Upper lobe of right lung (tissue), 1 donor: ENCODE measurements around the gene TNXB. TPM values are rescaled to one million over a fixed set of nuclear protein-coding genes. Genes with fewer than 3 reads are reported as not detected.

Experiments used
- ATAC-seq: fragments of 200-7000 bp; cut with Tn5 transposase; one replicate; pipeline ENCODE4 v1.9.1; 2020; ENCODE audit warnings: mild to moderate bottlenecking, moderate library complexity
- DNase-seq: peaks from one replicate; pipeline ENCODE4 v3.0.0-alpha.2; 2020
- H3K27ac ChIP-seq: fragments of 200-600 bp; one replicate; pipeline ENCODE4 v1.8.0; 2022
- H3K27me3 ChIP-seq: fragments of 200-600 bp; one replicate; pipeline ENCODE4 v1.8.0; 2022; ENCODE audit warnings: mild to moderate bottlenecking
- H3K36me3 ChIP-seq: fragments of 200-600 bp; one replicate; pipeline ENCODE4 v1.8.0; 2022
- H3K4me1 ChIP-seq: fragments of 200-600 bp; one replicate; pipeline ENCODE4 v1.8.0; 2022
- H3K4me3 ChIP-seq: fragments of 200-600 bp; one replicate; pipeline ENCODE4 v1.8.0; 2022; ENCODE audit warnings: mild to moderate bottlenecking
- H3K9me3 ChIP-seq: fragments of 200-600 bp; one replicate; pipeline ENCODE4 v1.8.0; 2022
- intact Hi-C: fragments of 100-400 bp; cut with DNase I; formaldehyde crosslinking; loops from one replicate; pipeline ENCODE4 v1.11.0; 2022
- total RNA-seq: library from RNA; stranded (reverse); fragmentation: NEBNext Ultra II Directional; extraction: Animal tissue kit (Norgen Biotek cat#: 25700); gene quantifications from one replicate; pipeline ENCODE4 v1.2.1, GENCODE V29; 2021
- TF ChIP-seq, protein P1 (sequence below): fragments of 200-600 bp; IDR thresholded peaks from one replicate; pipeline ENCODE4 v1.8.0; 2022; ENCODE audit warnings: antibody characterized with exemption
- donor health status: DM: no; HTN: yes; CAD: no; lungs with severe emphysema.

The TNXB gene
- total RNA-seq, 1 donor from 2014 or later, result 162 TPM

DNA sequence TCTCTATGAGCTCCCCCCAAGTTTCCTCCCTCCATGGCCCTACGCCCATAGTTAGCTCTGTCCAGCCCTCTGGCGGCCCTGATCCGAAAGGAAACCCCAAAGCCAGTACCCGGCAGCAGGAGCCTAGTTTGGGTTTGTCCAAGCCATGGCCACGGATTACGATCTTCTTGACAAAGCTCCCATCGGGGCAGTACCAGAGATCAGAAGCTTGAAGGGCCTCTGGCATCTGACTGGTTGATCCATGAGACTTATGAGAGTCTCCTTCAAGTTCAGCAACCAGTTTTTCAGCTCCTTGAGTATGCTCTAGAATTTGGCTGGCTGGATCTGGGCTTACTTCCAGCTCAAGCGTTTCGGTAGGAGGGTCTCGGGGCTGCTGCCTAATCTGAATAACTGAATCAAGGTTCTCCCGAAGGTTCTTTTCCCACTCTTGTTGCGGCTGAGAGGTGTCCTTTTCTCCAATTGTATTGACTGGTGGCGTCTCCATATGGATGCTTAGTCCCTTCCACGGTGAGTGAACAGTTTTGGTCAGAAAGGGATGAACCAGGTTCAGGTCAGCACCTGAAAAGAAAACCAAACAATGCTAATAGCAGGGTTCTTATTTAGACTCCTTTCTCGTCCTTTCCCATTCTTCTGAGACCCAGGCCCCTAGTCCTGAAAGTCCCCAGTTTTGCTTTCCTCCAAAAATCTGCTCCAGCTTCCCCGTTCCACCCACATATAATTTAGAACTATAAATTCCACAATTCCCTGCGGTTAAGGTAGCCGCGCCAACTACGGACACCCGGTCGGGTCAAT lies 20.4 kb upstream of the TNXB start:
- Histone ChIP-seq H3K36me3 (peaks cover 23% of the 10 kb centered on the region), H3K27me3 (no peaks in the 10 kb centered on the region), H3K27ac (peak overlapping the region; percentile 78), H3K4me3 (peak overlapping the region; percentile 59), H3K4me1 (peaks cover 26% of the 10 kb centered on the region), H3K9me3 (no peaks in the 10 kb centered on the region)
- TF ChIP-seq, protein P1, sequence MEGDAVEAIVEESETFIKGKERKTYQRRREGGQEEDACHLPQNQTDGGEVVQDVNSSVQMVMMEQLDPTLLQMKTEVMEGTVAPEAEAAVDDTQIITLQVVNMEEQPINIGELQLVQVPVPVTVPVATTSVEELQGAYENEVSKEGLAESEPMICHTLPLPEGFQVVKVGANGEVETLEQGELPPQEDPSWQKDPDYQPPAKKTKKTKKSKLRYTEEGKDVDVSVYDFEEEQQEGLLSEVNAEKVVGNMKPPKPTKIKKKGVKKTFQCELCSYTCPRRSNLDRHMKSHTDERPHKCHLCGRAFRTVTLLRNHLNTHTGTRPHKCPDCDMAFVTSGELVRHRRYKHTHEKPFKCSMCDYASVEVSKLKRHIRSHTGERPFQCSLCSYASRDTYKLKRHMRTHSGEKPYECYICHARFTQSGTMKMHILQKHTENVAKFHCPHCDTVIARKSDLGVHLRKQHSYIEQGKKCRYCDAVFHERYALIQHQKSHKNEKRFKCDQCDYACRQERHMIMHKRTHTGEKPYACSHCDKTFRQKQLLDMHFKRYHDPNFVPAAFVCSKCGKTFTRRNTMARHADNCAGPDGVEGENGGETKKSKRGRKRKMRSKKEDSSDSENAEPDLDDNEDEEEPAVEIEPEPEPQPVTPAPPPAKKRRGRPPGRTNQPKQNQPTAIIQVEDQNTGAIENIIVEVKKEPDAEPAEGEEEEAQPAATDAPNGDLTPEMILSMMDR, result no peak
- intact Hi-C loops, result no loop called here
- ATAC-seq, result peak; percentile 52
- no peak for DNase-seq

DNA sequence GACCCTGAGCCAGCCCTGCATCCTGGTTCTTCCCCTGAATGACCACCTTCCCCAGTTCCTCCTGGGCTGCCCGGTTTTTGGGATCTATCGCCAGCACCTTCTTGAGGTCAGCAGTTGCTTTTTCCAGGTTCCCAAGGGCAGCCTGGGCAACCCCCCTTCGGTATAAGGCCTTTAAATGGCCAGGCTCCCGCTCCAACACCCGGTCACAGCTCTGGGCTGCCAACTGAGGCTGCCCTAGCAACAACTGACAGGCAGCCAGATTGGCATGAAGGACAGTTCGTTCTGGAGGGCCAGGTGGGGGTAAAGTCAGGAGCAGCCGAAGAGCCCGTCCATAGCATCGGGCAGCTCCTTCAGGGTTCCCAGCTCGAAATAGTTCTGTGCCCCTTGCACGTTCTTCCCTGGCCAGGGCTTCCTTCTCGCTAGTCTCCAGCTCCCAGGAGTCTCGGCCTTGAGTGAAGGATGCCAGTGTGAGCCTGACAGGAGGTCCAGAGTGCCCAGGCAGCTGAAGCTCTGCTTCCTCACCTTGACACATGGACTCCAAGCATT lies 19.7 kb upstream of the TNXB start:
- H3K27ac ChIP-seq, result peak overlapping the region; percentile 78
- peak overlapping the region; percentile 59 for H3K4me3 ChIP-seq
- intact Hi-C loops, result no loop called here
- DNase-seq, result no peak
- peaks cover 30% of the 10 kb centered on the region for H3K36me3 ChIP-seq
- H3K27me3 ChIP-seq, result no peaks in the 10 kb centered on the region
- peaks cover 26% of the 10 kb centered on the region for H3K4me1 ChIP-seq
- ATAC-seq, result no peak
- no peaks in the 10 kb centered on the region for H3K9me3 ChIP-seq
- TF ChIP-seq, protein P1, result no peak

DNA sequence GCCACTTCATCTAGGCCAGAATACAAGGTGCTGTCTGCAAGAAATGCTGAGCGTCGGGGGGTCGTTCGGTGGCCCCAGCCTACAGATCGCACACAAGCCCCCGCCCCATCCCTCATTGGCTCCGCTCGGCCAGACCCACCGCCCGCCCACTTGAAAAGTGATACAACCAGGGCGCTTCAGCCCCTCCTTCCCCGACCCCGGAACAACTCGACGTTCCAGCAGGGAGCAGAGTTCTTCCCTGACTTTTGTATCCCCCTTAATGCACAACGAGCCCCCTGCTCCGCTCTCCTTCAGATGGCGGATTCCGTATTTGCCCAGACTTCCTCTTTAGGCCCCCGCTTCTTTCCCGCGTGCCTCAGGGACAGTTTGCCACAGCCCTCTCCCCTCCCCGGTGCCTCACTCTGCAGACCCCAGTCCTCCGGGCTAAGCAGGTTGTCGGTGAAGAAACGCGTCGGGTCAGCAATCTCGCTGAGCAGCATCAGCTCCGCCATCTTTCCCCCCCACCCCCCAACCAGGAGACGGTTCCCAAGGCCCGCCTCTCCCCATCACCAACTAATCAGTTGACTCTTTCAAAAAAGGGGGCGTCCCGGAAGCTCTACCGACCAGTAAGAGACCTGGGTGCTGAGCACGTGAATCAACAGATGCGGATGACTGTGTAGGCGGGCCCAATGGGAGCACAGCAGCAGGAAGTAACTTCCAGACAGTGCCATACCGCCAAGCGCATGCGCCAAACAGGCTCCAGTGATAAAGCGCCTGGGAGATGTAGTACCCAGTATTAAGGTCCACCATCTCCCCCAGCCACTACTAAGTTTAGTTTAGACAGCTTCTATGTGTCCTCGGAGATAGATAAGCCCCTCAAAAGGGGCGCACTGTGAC lies 18.8 kb upstream of the TNXB start, which contains the start of gene ATF6B:
Gene ATF6B (minus strand): TSS at position 530 of the 876 bp plus-strand sequence. CDS start 39 bp downstream, at position 491.
- no peaks in the 10 kb centered on the region for H3K27me3 ChIP-seq
- intact Hi-C loops, result no loop called here
- H3K4me3 ChIP-seq, result peak within 1 kb of the TSS; percentile 71
- peaks cover 26% of the 10 kb centered on the region for H3K4me1 ChIP-seq
- peak; percentile 96 for ATAC-seq
- H3K9me3 ChIP-seq, result no peaks in the 10 kb centered on the region
- TF ChIP-seq, protein P1, result no peak
- H3K27ac ChIP-seq, result peak within 1 kb of the TSS; percentile 79
- peaks cover 39% of the 10 kb centered on the region for H3K36me3 ChIP-seq
- peak; percentile 98 for DNase-seq

DNA sequence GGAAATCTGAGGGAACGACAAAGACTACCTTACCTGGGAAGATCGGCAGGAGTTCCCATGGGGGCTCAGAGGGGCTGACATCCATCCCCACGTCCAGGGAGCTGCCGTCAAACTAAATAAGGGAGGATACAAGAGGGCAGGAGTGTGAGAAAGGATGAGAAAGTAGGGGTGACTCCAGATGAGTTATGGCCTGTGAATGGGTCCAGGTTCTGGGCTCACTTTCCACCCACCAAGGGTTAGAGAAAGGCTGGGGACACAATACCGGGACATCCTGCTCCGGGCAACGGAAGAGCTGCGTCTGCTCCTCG lies 18.2 kb upstream of the TNXB start:
- H3K27me3 ChIP-seq, result no peaks in the 10 kb centered on the region
- peak overlapping the region; percentile 79 for H3K27ac ChIP-seq
- H3K9me3 ChIP-seq, result no peaks in the 10 kb centered on the region
- peaks cover 45% of the 10 kb centered on the region for H3K36me3 ChIP-seq
- ATAC-seq (no peak), DNase-seq (no peak)
- intact Hi-C loops, result no loop called here
- TF ChIP-seq, protein P1, result no peak
- H3K4me3 ChIP-seq, result peak overlapping the region; percentile 71
- H3K4me1 ChIP-seq, result peaks cover 26% of the 10 kb centered on the region

DNA sequence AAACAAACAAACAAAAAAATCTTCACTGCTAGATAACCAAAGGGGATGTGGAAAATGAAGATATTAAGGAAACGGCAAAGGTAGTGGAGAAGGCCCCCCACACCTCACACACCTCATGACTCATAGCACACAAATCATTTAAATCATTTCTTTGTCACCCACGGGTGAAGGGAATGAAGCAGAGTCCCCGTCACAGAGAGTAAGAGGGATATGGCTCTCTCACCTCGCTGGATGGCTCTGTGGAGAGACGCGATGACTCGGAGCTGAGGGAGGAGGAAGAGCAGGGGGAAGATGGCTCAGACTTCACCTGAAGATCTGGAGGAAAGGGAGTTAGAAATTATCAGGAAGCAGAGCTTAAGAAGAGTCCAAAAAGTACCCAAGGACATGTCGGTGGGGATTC lies 17.7 kb upstream of the TNXB start:
- ATAC-seq (no peak), DNase-seq (no peak)
- peaks cover 49% of the 10 kb centered on the region for H3K36me3 ChIP-seq
- H3K4me3 ChIP-seq, result peak overlapping the region; percentile 71
- H3K9me3 ChIP-seq, result no peaks in the 10 kb centered on the region
- H3K27me3 ChIP-seq, result no peaks in the 10 kb centered on the region
- peaks cover 26% of the 10 kb centered on the region for H3K4me1 ChIP-seq
- TF ChIP-seq, protein P1, result no peak
- H3K27ac ChIP-seq, result peak overlapping the region; percentile 79
- intact Hi-C loops, result no loop called here
